ENCODE data around the gene ANAPC1. TPM values are rescaled to one million over a fixed set of nuclear protein-coding genes. Genes with fewer than 3 reads are reported as not detected.
"Not testable (repeated sequence)": the region's sequence is repeated elsewhere in the genome, so short reads cannot be mapped to it uniquely, and the experiment has no call there.

ANAPC1 gene
- total RNA-seq, 1 donor from 2014 or later: 29.4 TPM

- H3K27ac ChIP-seq; H3K4me1 ChIP-seq; intact Hi-C loops (cut with DNase I); H3K4me3 ChIP-seq; DNase-seq; H3K36me3 ChIP-seq; H3K9me3 ChIP-seq; H3K27me3 ChIP-seq: not testable (repeated sequence)
- TF ChIP-seq CTCF (IDR thresholded peaks at IDR 0.05): peak; percentile 63
- ATAC-seq: peak; percentile 97
Measured at GRCh38 chr2:111735838-111736721, 147.9 kb downstream of the ANAPC1 start.

DNA sequence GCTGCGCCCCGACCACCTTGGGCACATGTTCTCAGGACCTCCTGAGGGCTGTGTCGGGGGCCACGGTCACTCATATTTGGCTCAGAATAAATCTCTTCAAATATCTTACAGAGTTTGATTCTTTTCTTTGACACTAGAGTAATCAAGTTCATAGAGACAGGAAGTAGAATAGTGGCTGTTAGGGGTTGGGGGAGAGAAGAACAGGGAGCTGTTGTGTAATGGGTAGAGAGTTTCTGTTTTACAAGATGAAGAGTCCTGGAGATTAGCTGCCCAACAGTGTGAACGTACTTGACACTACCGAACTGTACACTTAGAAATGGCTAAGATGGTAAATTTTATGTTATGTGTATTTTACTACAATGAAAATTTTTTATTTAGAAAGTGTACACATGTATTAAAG lies 148.6 kb downstream of the ANAPC1 start:
- H3K4me1 ChIP-seq; intact Hi-C loops (cut with DNase I): not testable (repeated sequence)

DNA sequence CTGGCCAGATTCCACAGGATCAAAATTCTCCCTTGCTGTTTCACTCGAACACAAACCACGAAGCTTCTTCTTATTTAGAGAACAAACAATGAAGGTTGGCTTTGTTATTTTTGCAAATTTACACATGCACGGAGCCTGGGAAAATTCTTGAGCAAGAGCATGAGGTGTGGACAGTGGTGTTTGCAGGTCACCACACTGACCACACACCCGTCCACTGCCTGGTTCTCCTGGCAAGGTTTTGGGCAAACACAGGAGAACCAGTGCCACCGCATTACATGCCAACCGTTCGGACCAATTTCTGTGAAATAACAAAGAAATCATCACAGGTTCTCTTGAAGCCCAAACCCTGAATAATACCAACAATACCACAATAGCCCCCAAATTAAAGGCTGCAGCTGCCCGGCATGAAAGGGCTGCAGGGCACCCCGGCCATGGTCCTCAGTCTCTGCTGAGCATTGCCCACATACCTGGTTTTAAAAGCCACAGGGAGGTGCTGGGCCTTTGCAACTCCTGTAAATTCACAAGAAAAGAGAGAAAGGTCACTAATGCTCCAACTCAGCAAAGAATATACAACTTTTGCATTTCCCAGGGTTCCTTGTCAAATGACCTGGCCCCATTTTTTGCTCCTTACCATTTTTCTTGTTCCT lies 154.1 kb downstream of the ANAPC1 start:
- intact Hi-C loops (cut with DNase I); H3K27me3 ChIP-seq; H3K4me3 ChIP-seq; ATAC-seq; H3K9me3 ChIP-seq; H3K27ac ChIP-seq; DNase-seq; H3K4me1 ChIP-seq; H3K36me3 ChIP-seq: not testable (repeated sequence)

More for the DNA sequence above, 148.6 kb downstream of the ANAPC1 start:
- not testable (repeated sequence) for H3K4me3 ChIP-seq, DNase-seq, H3K36me3 ChIP-seq, ATAC-seq, H3K9me3 ChIP-seq, H3K27ac ChIP-seq, H3K27me3 ChIP-seq

- intact Hi-C loops (cut with DNase I): not testable (repeated sequence)
Measured at GRCh38 chr2:111727611-111728110, 156.3 kb downstream of the ANAPC1 start.

GRCh38 chr2:111725742-111726141 lies 158.3 kb downstream of the ANAPC1 start:
- H3K4me1 ChIP-seq; intact Hi-C loops (cut with DNase I); H3K9me3 ChIP-seq; H3K4me3 ChIP-seq; H3K27me3 ChIP-seq; H3K36me3 ChIP-seq; DNase-seq; H3K27ac ChIP-seq: not testable (repeated sequence)
- ATAC-seq: peak; percentile 67

More at GRCh38 chr2:111727611-111728110, 156.3 kb downstream of the ANAPC1 start:
- H3K36me3 ChIP-seq, H3K27me3 ChIP-seq, DNase-seq, H3K4me1 ChIP-seq, H3K9me3 ChIP-seq, H3K27ac ChIP-seq, H3K4me3 ChIP-seq, ATAC-seq: not testable (repeated sequence)

DNA sequence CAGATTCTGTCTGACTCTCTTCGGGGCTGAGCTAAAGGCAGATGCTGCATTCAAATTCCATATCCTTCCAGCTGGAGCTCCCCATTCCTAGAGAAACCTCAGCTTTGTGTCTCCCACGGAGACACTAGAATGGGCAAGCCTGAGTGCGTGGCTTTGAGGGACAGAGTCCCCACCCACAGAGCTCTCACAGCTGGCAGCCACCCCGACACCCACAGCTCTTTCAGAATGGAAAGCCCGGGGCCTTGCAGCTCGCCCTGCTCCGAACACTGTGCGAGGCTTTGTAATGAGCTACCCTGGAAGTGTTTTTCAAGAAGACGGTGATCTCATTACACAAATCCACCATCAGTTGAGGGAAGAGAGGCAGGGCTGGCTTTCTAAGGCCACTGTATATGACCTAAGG lies 164.4 kb downstream of the ANAPC1 start:
- H3K27me3 ChIP-seq; DNase-seq; ATAC-seq; intact Hi-C loops (cut with DNase I); H3K27ac ChIP-seq; H3K36me3 ChIP-seq; H3K9me3 ChIP-seq; H3K4me1 ChIP-seq; H3K4me3 ChIP-seq: not testable (repeated sequence)

Small RNA genes lying within 50 kb of the gene (microRNA-seq; reads per million reads assigned to microRNA genes)
- not detected for gene MIR4771-2 (ENCODE audit: borderline microRNAs expressed)

Other genes starting within 250 kb of the ANAPC1 start
- gene MERTK, start 14.4 kb upstream of the ANAPC1 start, total RNA-seq: 17.3 TPM
- 28.0 TPM for gene TMEM87B, start 171.1 kb upstream of the ANAPC1 start, total RNA-seq